Stimulated activated CD8-positive, alpha-beta memory T cell treated with anti-CD3 and anti-CD28 coated beads, Interleukin-15, amount 100 ng/mL, for 1 hour (primary cell): ENCODE data around the gene DPYSL5.

Source experiments
- DNase-seq: peaks from one replicate; pipeline ENCODE4 v3.0.0-alpha.2; 2020; ENCODE audit warnings: low read depth

The DPYSL5 gene

GRCh38 chr2:26845021-26845420 is 2.9 kb upstream of the DPYSL5 start:
- DNase-seq = no peak

DNA sequence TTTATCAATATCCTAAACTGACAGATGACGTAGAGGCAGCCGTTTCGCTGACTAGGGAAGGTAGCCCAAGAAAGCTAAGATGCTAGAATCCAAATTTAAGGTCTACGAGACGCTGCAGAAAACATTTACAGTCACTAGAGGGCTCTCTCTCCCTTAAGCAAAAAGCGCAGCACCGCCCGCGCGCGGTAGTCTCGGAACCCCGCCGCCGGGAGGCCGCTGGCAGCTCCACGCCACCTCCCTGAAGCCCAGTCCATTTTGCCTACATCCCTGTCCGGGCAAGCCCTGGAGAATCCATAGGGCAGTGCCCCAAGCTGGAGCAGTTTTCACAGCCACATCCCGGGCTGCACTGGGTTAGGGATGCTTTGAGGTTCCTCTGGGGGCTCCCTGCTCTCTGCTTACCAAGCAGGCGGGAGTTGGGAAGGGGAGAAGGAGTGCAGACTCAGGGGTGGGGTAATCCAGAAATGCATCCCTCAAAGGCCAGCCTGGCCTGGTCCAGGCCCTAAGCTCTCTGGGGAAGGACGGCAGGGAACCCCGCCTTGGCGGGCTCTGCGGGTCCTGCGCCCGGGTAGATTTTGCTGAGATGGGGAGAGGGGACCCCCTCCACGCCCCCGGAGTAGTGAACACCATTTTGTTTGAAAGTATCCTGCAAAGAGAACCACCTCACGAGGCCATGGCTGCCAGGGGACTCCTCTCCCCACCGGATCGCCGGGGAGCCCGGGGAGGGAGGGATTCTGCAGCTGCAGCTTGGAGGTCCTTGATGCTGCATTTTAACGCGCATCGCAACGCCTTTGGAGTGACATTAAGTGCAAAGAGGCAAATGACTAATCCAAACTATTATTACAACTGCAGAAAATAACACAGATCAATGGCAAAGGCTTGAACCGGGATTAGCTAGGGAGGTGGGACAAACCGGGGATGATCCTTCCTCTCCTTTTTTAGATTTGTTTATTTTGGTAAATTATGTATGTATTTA is 1.3 kb upstream of the DPYSL5 start:
- peak; percentile 16 for DNase-seq

GRCh38 chr2:26847307-26847654 is 651 bp upstream of the DPYSL5 start:
- DNase-seq = no peak

GRCh38 chr2:26848336-26849055 is 564 bp downstream of the DPYSL5 start:
- DNase-seq = no peak

DNA sequence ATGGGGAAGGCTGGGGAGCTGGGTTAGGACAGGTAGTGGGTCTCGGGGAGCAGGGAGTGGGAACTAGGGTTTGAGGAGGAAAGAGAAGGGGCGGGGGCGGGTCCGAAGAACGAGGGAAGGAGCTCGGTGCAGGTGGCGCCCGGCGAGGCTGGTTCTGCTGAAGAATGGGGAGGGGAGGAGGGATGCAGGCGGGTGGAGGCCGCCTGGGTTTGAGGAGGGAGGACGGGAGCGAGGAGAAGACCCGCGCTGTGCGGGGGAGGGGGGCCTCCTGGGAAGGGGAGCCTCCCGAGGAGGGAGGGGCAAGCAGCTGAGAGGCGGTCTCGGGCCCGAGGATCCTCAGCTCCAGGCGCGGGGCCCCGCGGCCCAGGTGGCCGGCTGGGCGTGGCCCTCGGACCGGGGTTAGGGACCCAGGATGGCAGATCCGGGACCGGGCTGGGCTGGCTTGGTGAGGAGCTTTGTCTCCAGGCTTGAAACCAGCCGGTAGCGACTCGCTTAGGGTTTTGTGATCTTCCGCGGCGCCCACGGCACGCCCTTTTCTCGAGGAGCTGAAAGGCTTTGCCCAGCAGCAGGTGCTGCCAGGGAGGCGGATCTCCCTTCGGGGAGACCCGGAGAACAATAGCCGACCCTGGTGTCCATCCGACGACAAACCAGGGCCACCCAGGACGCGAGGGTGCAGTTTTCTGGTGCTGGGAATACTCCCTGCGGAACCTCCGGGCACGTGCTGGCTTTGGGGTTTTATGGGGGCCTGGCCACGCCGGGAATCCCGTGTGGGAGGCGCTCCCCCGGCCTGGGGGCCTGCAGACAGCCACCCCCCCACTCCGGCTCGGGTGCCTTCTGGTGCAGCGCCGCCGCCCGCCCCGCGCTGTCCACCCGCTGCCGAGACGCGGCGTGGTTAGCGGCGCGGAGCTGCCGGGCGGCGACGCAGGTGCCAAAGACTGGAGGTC is 1.4 kb downstream of the DPYSL5 start:
- DNase-seq = no peak

GRCh38 chr2:26850000-26850431 is 2.1 kb downstream of the DPYSL5 start:
- no peak for DNase-seq

DNA sequence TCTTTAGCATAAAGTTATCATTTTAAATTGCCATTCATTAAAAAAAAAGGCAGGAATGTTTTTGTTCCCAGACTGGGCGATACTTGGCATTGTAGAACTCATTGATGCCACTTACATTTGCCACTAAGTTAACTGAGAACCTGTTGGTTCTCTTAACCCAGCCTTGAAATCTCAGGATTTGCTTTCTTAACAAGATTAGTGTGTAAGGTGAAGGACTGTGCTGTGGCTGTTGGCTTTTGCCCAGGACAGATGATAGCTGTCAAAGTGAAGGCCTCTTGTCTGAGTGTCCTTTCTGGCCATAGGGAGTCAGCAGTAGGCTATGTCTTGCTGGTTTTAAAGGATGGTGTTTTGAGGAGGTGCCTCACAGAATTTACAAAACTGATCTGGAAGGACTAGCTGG is 2.6 kb downstream of the DPYSL5 start:
- no peak for DNase-seq

DNA sequence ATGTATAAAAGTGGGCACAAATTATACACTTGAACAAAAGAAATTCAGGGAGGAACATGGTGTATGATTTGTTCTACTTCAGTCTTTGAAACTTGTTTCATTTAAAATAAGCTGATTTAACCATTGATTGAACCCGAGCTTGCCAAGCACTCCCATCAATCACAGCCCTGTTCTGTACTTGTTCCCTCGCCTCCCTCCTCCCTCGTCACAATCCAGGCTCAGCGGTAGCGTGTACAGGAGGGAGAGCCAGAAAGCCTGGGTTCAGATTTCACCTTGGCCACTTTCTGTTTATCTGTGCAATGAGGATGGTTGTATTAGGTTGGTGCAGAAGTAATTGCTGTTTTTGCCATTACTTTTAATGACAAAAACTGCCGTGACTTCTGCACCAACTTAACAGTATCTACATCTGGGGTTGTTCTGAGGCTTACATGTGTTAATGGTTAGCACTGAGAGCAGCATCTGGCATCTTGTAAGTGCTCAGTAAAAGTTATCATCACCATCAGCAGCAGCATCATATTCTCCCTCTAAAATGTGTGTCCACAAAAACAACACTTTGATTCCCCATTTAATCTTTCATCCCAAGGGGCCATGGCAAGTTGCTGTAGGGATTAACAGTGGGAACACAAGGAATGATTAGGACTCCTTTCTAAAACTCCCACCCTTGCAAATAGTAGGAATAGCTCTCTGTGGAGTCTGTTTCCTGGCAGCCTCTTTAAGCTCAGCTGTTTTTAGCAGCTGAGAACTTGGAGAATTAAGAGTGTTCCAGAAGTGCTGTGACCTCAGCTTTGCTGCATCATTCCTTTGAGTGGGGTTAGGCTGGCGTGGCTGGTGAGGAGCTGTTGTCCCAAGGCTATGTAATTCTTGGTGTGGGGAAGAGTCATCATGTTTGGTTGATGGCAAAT is 4.7 kb downstream of the DPYSL5 start:
- no peak for DNase-seq

GRCh38 chr2:26853751-26854150 is 5.8 kb downstream of the DPYSL5 start:
- DNase-seq = no peak

- DNase-seq = no peak
Measured at GRCh38 chr2:26854283-26854827, 6.4 kb downstream of the DPYSL5 start.

DNA sequence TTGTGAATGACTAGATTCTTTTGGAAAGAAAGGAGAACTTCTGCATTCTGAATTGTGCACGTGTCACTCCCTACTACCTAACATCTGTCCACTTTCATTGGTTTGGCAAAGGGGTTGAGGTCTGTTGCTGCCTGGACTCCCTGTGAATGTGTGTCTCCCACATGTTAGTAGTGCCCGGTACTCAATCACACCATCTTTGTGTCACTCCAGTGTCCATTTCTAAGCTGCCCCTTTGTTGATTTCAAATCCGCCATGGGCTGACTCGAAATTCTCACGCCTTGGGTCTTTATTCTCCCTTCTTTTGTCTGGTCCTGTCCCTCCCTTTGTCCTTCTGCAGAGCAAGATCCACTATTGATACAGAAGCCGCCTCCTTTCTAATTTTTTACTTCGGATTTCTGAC is 7.5 kb downstream of the DPYSL5 start:
- DNase-seq = no peak

DNA sequence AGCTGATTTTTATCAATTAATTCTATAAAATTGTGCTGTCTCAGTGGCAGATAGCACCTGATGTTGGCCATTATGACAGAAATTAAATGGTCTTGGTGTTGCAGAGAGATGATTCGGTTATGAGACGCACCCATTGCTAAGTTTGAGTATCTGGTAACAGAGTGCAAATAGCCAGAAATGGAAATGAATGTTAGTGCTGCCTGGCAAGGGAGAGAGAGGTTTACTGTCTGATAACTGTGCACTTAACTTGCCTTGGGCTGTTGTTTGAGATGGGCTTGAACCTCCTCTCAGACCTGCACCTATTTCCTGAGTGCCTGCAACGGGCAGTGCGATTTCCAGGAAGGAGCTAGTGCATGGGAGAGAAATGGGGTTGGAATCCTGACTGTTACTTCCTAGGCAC is 11.7 kb downstream of the DPYSL5 start:
- DNase-seq = no peak

- DNase-seq = no peak
Measured at GRCh38 chr2:26860211-26860850, 12.4 kb downstream of the DPYSL5 start.

GRCh38 chr2:26861610-26862224 is 13.8 kb downstream of the DPYSL5 start:
- no peak for DNase-seq

GRCh38 chr2:26864226-26864625 is 16.3 kb downstream of the DPYSL5 start:
- no peak for DNase-seq

DNA sequence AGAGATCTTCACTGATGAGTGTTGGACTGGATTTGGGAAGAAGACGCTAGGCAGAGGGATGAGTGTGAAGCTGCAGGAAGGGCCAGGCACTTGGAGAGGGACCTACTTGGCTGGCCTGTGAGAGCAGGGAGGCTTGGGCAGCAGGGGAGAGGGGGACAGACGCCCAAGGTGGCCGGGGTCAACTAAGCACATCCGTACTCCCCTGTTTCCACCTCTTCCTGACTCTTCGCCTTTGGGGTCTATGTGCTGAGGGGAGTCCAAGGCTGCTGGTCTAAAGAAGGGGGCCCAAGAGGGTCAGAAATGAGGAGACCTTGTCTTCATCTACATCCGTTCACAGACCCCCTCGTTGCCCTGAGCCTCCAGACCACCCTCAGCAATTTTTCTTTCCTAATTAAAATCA is 16.7 kb downstream of the DPYSL5 start:
- no peak for DNase-seq

DNA sequence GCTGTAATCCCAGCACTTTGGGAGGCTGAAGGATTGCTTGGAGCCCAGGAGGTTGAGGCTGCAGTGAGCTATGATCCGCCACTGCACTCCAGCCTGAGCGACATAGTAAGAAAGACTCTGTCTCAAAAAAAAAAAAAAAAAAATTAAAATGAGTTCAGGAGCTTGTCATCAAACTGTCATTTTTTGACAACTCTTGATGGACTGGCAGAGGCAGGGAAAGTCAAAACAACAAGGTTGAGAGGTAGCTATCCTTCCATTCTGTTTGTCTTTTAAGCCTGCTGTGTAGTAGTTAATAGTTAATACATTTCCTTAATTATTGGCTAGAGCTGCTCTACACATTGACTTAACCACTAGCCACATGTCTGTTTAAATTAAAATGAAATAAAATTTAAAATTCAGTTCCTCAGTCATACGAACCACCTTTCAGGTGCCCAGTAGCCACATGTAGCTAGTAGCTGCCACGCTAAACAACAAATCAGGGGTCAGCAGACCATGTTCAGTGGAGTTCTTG is 22.7 kb downstream of the DPYSL5 start:
- no peak for DNase-seq

GRCh38 chr2:26873286-26873983 is 25.5 kb downstream of the DPYSL5 start:
- no peak for DNase-seq

- no peak for DNase-seq
Measured at GRCh38 chr2:26874514-26874913, 26.6 kb downstream of the DPYSL5 start.
